GM18511 (cell line): ENCODE results near the gene CNTN4.
A peak's percentile ranks its signal among the peaks of the same experiment; 100 is the strongest.
"Not testable (repeated sequence)": the region's sequence is repeated elsewhere in the genome, so short reads cannot be mapped to it uniquely, and the experiment has no call there.

Experiments used
- ATAC-seq: cut with Tn5 transposase; IDR thresholded peaks from one replicate; pipeline ENCODE4 v1.9.1; 2021; ENCODE audit warnings: mild to moderate bottlenecking, moderate library complexity; ENCODE audit not compliant: unreplicated experiment

The CNTN4 gene

GRCh38 chr3:2510591-2511145 lies 412.0 kb downstream of the CNTN4 start:
- ATAC-seq = no peak

- ATAC-seq = no peak
Observed at GRCh38 chr3:2511356-2511755, 412.7 kb downstream of the CNTN4 start.

GRCh38 chr3:2512881-2513280 lies 414.2 kb downstream of the CNTN4 start:
- ATAC-seq = no peak

- no peak for ATAC-seq
Observed at GRCh38 chr3:2513986-2514385, 415.3 kb downstream of the CNTN4 start.

- ATAC-seq = no peak
Observed at GRCh38 chr3:2516762-2517441, 418.2 kb downstream of the CNTN4 start.

GRCh38 chr3:2517500-2518172 lies 419.0 kb downstream of the CNTN4 start:
- ATAC-seq = no peak

GRCh38 chr3:2523281-2523836 lies 424.7 kb downstream of the CNTN4 start:
- no peak for ATAC-seq

GRCh38 chr3:2525968-2526367 lies 427.3 kb downstream of the CNTN4 start:
- no peak for ATAC-seq

- no peak for ATAC-seq
Observed at GRCh38 chr3:2526926-2527325, 428.3 kb downstream of the CNTN4 start.

- ATAC-seq = not testable (repeated sequence)
Observed at GRCh38 chr3:2527328-2527727, 428.7 kb downstream of the CNTN4 start.

- ATAC-seq = not testable (repeated sequence)
Observed at GRCh38 chr3:2534767-2535166, 436.1 kb downstream of the CNTN4 start.

GRCh38 chr3:2535206-2535605 lies 436.5 kb downstream of the CNTN4 start:
- peak; percentile 55 for ATAC-seq

- no peak for ATAC-seq
Observed at GRCh38 chr3:2536575-2536974, 437.9 kb downstream of the CNTN4 start.

GRCh38 chr3:2540115-2540514 lies 441.4 kb downstream of the CNTN4 start:
- ATAC-seq = no peak

GRCh38 chr3:2543247-2543646 lies 444.6 kb downstream of the CNTN4 start:
- ATAC-seq = no peak

GRCh38 chr3:2544212-2544611 lies 445.5 kb downstream of the CNTN4 start:
- no peak for ATAC-seq

- ATAC-seq = no peak
Observed at GRCh38 chr3:2544718-2545117, 446.1 kb downstream of the CNTN4 start.

- ATAC-seq = no peak
Observed at GRCh38 chr3:2547049-2547448, 448.4 kb downstream of the CNTN4 start.

- no peak for ATAC-seq
Observed at GRCh38 chr3:2554656-2555055, 456.0 kb downstream of the CNTN4 start.

GRCh38 chr3:2558796-2559195 lies 460.1 kb downstream of the CNTN4 start:
- ATAC-seq = no peak

- ATAC-seq = no peak
Observed at GRCh38 chr3:2567451-2567850, 468.8 kb downstream of the CNTN4 start.

GRCh38 chr3:2568156-2568555 lies 469.5 kb downstream of the CNTN4 start:
- no peak for ATAC-seq
